DOHH2 (cell line): Measurements from ENCODE around the gene ADSS2.
"Not testable (repeated sequence)": the region's sequence is repeated elsewhere in the genome, so short reads cannot be mapped to it uniquely, and the experiment has no call there.

ENCODE experiments used
- H3F3A ChIP-seq: fragments of 200-600 bp; sonication (generic), shearing (Covaris generic); 2 replicates; pipeline ENCODE4 v1.6.0; 2016; ENCODE audit warnings: antibody characterized with exemption, mild to moderate bottlenecking; ENCODE audit not compliant: control insufficient read depth, insufficient read depth
- H3K27ac ChIP-seq: fragments of 200-600 bp; sonication (generic); 2 replicates; pipeline ENCODE4 v1.5.1; 2014; ENCODE audit warnings: low read depth, mild to moderate bottlenecking, low read length, moderate library complexity
- H3K27me3 ChIP-seq: fragments of 200-600 bp; sonication (generic); 2 replicates; pipeline ENCODE4 v1.6.1; 2014; ENCODE audit warnings: mild to moderate bottlenecking, low read length, mixed read lengths; ENCODE audit not compliant: control insufficient read depth
- H3K36me3 ChIP-seq: fragments of 200-600 bp; sonication (generic); 2 replicates; pipeline ENCODE4 v1.6.1; 2014; ENCODE audit warnings: mild to moderate bottlenecking, low read length, moderate library complexity, mixed read lengths; ENCODE audit not compliant: control insufficient read depth
- H3K4me1 ChIP-seq: fragments of 200-600 bp; sonication (generic); 2 replicates; pipeline ENCODE4 v1.6.1; 2014; ENCODE audit warnings: mild to moderate bottlenecking, low read length, mixed read lengths; ENCODE audit not compliant: control insufficient read depth
- H3K4me2 ChIP-seq: fragments of 200-600 bp; sonication (generic); 2 replicates; pipeline ENCODE4 v1.6.0; 2014; ENCODE audit warnings: mild to moderate bottlenecking, low read length, moderate library complexity
- H3K4me3 ChIP-seq: fragments of 200-600 bp; sonication (generic); 2 replicates; pipeline ENCODE4 v1.5.1; 2014; ENCODE audit warnings: mild to moderate bottlenecking, low read length, mixed read lengths
- H3K79me2 ChIP-seq: fragments of 200-600 bp; sonication (generic); 2 replicates; pipeline ENCODE4 v1.6.1; 2014; ENCODE audit warnings: mild to moderate bottlenecking, low read length, mixed read lengths; ENCODE audit not compliant: control insufficient read depth
- H3K9me2 ChIP-seq: fragments of 200-600 bp; sonication (generic); replicated peaks from 2 replicates; pipeline ENCODE4 v1.6.1; 2014; ENCODE audit warnings: mild to moderate bottlenecking, low read length, mixed read lengths; ENCODE audit not compliant: control insufficient read depth
- H3K9me3 ChIP-seq: fragments of 200-600 bp; sonication (generic); 2 replicates; pipeline ENCODE4 v1.6.1; 2014; ENCODE audit warnings: antibody characterized with exemption, low read length, mixed read lengths; ENCODE audit not compliant: control insufficient read depth, insufficient read depth
- H4K20me1 ChIP-seq: fragments of 200-600 bp; sonication (generic); 2 replicates; pipeline ENCODE4 v1.6.0; 2014; ENCODE audit warnings: low read depth, mild to moderate bottlenecking, antibody characterized with exemption, low read length, moderate library complexity; ENCODE audit not compliant: control insufficient read depth, insufficient read depth
- EZH2phosphoT487 ChIP-seq: fragments of 200-600 bp; sonication (generic); IDR thresholded peaks from 2 replicates; pipeline ENCODE4 v1.6.1; 2017; ENCODE audit warnings: borderline replicate concordance, mild to moderate bottlenecking, antibody characterized with exemption, low read length, moderate library complexity, mixed read lengths
- TF ChIP-seq, protein P1 (sequence below): fragments of 200-600 bp; sonication (generic); IDR thresholded peaks from one replicate; pipeline ENCODE4 v1.5.1; 2014; ENCODE audit warnings: antibody characterized with exemption, mild to moderate bottlenecking, low read depth, low read length; ENCODE audit not compliant: poor library complexity, severe bottlenecking

The ADSS2 gene

DNA sequence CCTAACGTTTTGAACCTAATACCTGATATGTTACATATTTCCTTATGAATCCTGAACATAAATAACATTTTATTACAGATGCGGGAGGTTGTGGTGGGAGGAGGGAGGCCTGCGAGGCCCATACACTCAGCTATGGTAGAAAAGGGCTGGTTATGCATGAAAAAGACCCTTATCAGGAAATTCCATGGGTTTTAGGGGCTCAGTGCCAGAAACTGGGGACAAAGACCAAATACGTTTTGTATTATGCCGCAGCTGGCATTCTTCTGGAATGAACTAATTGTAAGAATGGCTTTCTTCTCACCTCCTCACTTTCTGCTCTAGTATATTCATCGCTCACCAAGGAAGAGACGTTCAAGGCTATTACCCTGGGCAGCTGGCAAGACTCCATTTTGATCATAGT lies 76.7 kb downstream of the ADSS2 start:
- H3K79me2 ChIP-seq, result no peaks in the 10 kb centered on the region
- TF ChIP-seq EZH2phosphoT487, result no peak
- TF ChIP-seq, protein P1, sequence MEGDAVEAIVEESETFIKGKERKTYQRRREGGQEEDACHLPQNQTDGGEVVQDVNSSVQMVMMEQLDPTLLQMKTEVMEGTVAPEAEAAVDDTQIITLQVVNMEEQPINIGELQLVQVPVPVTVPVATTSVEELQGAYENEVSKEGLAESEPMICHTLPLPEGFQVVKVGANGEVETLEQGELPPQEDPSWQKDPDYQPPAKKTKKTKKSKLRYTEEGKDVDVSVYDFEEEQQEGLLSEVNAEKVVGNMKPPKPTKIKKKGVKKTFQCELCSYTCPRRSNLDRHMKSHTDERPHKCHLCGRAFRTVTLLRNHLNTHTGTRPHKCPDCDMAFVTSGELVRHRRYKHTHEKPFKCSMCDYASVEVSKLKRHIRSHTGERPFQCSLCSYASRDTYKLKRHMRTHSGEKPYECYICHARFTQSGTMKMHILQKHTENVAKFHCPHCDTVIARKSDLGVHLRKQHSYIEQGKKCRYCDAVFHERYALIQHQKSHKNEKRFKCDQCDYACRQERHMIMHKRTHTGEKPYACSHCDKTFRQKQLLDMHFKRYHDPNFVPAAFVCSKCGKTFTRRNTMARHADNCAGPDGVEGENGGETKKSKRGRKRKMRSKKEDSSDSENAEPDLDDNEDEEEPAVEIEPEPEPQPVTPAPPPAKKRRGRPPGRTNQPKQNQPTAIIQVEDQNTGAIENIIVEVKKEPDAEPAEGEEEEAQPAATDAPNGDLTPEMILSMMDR, result no peak
- no peaks in the 10 kb centered on the region for H3K9me3 ChIP-seq
- no peaks in the 10 kb centered on the region for H3K36me3 ChIP-seq
- no peaks in the 10 kb centered on the region for H3K27me3 ChIP-seq
- H3K4me2 ChIP-seq, result no peak overlapping the region
- no peak overlapping the region for H3K27ac ChIP-seq
- no peaks in the 10 kb centered on the region for H3F3A ChIP-seq
- no peaks in the 10 kb centered on the region for H4K20me1 ChIP-seq
- H3K4me1 ChIP-seq, result no peaks in the 10 kb centered on the region
- no peak overlapping the region for H3K4me3 ChIP-seq
- no peaks in the 10 kb centered on the region for H3K9me2 ChIP-seq

DNA sequence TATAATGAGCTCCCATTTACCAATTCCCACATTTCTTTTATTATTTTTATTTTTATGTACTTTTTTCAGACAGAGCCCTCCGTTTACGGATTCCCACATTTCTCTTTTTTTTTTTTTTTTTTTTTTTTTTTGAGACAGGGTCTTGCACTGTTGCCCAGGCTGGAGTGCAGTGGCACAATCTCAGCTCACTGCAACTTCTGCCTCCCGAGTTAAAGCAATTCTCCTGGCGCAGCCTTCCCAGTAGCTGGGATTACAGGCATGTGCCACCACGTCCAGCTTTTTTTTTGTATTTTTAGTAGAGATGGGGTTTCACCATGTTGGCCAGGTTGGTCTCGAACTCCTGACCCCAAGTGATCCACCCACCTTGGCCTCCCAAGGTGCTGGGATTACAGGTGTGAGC lies 77.2 kb downstream of the ADSS2 start:
- not testable (repeated sequence) for H3K4me2 ChIP-seq, H3K27ac ChIP-seq, H3K36me3 ChIP-seq, H3F3A ChIP-seq, H3K4me1 ChIP-seq, H3K79me2 ChIP-seq, H3K27me3 ChIP-seq, H3K9me2 ChIP-seq, H4K20me1 ChIP-seq, H3K9me3 ChIP-seq, H3K4me3 ChIP-seq

DNA sequence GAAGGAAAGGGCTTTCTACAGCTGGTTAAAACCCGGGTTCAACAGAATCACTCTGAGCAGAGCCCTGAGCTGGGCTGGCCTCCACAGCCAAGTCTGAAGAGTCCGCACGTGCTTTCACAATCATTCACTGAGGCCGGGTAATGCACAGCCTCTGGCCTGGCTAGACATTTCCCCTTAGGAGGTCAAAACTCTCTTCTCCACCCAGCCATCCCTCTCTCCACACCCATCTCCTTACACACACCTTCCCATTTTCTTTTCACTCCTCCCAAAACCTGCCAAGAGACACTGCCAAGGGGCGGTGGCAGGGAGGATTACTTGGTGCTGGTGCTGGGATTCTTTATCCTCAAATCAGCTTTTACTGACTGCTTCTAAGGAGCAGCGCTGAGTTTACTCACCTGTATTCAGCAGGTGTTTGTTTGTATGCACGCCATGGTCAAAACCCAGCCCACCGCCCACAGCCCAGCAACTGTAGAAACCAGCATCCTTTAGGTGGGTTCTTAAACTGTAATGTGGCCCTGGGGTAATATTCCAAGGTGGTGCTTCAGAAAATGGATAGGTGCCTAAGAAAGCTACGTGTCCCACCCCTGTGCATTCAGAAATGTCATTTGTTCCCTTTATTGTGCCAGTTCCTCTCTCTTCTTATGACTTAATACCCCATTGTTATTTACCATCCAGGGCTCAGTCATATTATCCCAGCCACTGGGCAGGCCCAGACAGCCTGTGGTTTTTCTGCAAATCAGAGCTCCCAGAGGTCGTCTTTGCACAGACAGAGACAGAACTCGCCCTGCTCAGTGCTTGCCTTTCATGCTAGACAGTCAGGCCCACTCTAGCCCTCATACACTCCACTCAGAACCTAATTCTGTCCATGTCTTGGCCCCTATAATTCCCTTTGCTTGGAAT lies 80.2 kb downstream of the ADSS2 start:
- no peaks in the 10 kb centered on the region for H3K9me3 ChIP-seq
- H3K27ac ChIP-seq, result no peak overlapping the region

More for the DNA sequence above, 80.2 kb downstream of the ADSS2 start:
- no peaks in the 10 kb centered on the region for H3K36me3 ChIP-seq
- H3K4me2 ChIP-seq, result no peak overlapping the region
- H3K4me1 ChIP-seq, result no peaks in the 10 kb centered on the region
- H3F3A ChIP-seq, result no peaks in the 10 kb centered on the region
- no peaks in the 10 kb centered on the region for H4K20me1 ChIP-seq
- TF ChIP-seq, protein P1, result no peak
- no peak for TF ChIP-seq EZH2phosphoT487
- no peaks in the 10 kb centered on the region for H3K79me2 ChIP-seq
- H3K4me3 ChIP-seq, result no peak overlapping the region
- no peaks in the 10 kb centered on the region for H3K9me2 ChIP-seq
- H3K27me3 ChIP-seq, result no peaks in the 10 kb centered on the region
